HG02759 (cell line): ENCODE data around the gene STX8.

ENCODE experiments used
- ATAC-seq: cut with Tn5 transposase; IDR thresholded peaks from one replicate; pipeline ENCODE4 v1.9.1; 2021; ENCODE audit warnings: mild to moderate bottlenecking, moderate library complexity; ENCODE audit not compliant: unreplicated experiment

STX8 gene

GRCh38 chr17:9230861-9231260, 344.8 kb downstream of the STX8 start:
- ATAC-seq: no peak

GRCh38 chr17:9230346-9230745, 345.3 kb downstream of the STX8 start:
- no peak for ATAC-seq

- ATAC-seq: no peak
Observed at GRCh38 chr17:9229826-9230201, 345.8 kb downstream of the STX8 start.

GRCh38 chr17:9229160-9229825, 346.3 kb downstream of the STX8 start:
- no peak for ATAC-seq

- ATAC-seq: no peak
Observed at GRCh38 chr17:9228408-9229159, 347.0 kb downstream of the STX8 start.

- no peak for ATAC-seq
Observed at GRCh38 chr17:9227819-9228407, 347.7 kb downstream of the STX8 start.

GRCh38 chr17:9226794-9227135, 348.9 kb downstream of the STX8 start:
- ATAC-seq: no peak

- ATAC-seq: no peak
Observed at GRCh38 chr17:9226130-9226793, 349.4 kb downstream of the STX8 start.

GRCh38 chr17:9225305-9226101, 350.1 kb downstream of the STX8 start:
- ATAC-seq: no peak

- no peak for ATAC-seq
Observed at GRCh38 chr17:9224485-9224884, 351.1 kb downstream of the STX8 start.

GRCh38 chr17:9223531-9223930, 352.1 kb downstream of the STX8 start:
- no peak for ATAC-seq

GRCh38 chr17:9221922-9222180, 353.8 kb downstream of the STX8 start:
- ATAC-seq: no peak

- no peak for ATAC-seq
Observed at GRCh38 chr17:9221147-9221921, 354.3 kb downstream of the STX8 start.

GRCh38 chr17:9220398-9221146, 355.0 kb downstream of the STX8 start:
- ATAC-seq: no peak

GRCh38 chr17:9219631-9220397, 355.8 kb downstream of the STX8 start:
- ATAC-seq: no peak

GRCh38 chr17:9218911-9219310, 356.7 kb downstream of the STX8 start:
- no peak for ATAC-seq

- ATAC-seq: no peak
Observed at GRCh38 chr17:9218064-9218635, 357.5 kb downstream of the STX8 start.

GRCh38 chr17:9217151-9218056, 358.2 kb downstream of the STX8 start:
- ATAC-seq: no peak
